ENCODE measurements around the gene ARPP21. TPM values are rescaled to one million over a fixed set of nuclear protein-coding genes. Genes with fewer than 3 reads are reported as not detected.

ARPP21 gene
- total RNA-seq, 1 donor from 2014 or later = not detected

DNA sequence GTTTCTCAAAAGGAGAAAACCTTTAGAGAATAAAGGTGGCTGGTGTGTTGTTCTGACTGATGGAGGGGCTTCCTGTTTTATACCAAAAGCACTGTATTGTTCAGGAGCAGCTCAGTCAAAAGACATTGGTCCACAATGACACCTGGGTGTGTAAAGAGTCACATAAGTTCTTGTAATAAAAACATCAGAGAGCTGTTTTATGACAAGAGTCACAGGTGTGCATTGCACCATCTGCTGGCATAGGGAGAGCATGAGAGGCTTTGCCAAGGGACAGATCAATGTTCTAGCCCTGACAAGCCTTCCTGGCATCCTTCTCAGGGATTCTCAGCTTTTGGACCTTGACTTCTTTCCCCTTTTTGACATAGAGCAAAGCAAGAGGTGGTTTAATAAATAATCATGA lies 20.4 kb downstream of the ARPP21 start:
- Histone ChIP-seq H3K36me3 (no peaks in the 10 kb centered on the region), H3K4me3 (no peak overlapping the region), H3K4me1 (no peaks in the 10 kb centered on the region), H3K27me3 (no peaks in the 10 kb centered on the region), H3K27ac (no peak overlapping the region), H3K9me3 (no peaks in the 10 kb centered on the region)
- intact Hi-C loops (cut with DNase I) = no loop called here
- no peak for ATAC-seq
- no peak for DNase-seq
- TF ChIP-seq, protein P1, sequence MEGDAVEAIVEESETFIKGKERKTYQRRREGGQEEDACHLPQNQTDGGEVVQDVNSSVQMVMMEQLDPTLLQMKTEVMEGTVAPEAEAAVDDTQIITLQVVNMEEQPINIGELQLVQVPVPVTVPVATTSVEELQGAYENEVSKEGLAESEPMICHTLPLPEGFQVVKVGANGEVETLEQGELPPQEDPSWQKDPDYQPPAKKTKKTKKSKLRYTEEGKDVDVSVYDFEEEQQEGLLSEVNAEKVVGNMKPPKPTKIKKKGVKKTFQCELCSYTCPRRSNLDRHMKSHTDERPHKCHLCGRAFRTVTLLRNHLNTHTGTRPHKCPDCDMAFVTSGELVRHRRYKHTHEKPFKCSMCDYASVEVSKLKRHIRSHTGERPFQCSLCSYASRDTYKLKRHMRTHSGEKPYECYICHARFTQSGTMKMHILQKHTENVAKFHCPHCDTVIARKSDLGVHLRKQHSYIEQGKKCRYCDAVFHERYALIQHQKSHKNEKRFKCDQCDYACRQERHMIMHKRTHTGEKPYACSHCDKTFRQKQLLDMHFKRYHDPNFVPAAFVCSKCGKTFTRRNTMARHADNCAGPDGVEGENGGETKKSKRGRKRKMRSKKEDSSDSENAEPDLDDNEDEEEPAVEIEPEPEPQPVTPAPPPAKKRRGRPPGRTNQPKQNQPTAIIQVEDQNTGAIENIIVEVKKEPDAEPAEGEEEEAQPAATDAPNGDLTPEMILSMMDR (IDR thresholded peaks at IDR 0.05) = no peak

DNA sequence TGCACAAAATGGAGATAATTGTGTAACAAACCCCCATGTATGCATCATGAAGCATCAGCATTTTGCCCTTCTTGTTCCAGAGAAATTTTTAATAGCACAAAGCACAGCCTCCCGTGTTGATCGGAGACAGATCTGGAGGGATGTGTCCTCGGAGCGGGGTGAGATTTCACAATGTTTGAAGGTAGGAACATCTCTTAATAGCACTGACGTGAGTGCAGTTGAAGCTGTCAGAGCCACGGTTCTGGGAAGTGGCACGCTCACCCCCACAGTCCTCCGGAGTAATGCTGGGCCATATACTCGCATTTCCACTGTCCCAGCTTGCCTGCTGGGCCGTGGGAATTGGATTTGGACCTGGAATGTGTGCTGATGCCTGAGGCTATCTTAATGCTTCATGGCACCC lies 24.1 kb downstream of the ARPP21 start:
- intact Hi-C loops (cut with DNase I) = no loop called here
- DNase-seq (no peak), ATAC-seq (no peak)
- Histone ChIP-seq H3K4me1 (no peaks in the 10 kb centered on the region), H3K27me3 (no peaks in the 10 kb centered on the region), H3K9me3 (no peaks in the 10 kb centered on the region), H3K4me3 (no peak overlapping the region), H3K36me3 (no peaks in the 10 kb centered on the region), H3K27ac (no peak overlapping the region)
- TF ChIP-seq, protein P1 (IDR thresholded peaks at IDR 0.05) = no peak

DNA sequence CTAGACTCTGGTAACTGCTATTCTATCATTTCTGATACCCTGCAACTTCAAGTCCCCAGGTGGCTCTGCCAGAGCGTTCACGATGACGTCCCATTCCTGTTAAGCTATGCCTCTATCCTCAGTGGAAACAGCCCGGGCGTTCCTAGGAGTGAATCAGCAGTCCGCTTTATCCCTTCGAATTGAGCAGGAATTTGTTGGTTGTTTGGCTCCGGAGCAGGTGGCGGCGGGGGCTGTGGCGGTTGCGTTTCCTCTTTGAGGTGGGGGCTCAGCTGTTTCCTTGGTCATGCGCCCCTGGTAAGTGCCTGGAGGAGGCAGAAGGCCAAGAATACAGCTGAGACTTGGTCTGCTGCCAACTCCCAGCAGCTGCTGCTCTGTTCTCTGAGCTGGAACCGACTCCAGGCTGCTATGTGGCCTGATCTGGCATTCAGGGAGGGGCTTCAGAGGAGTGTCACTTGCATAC lies 25.2 kb downstream of the ARPP21 start:
- DNase-seq (peak; percentile 59), ATAC-seq (peak; percentile 28)
- Histone ChIP-seq H3K36me3 (no peaks in the 10 kb centered on the region), H3K9me3 (no peaks in the 10 kb centered on the region), H3K4me3 (no peak overlapping the region), H3K27ac (no peak overlapping the region), H3K4me1 (no peaks in the 10 kb centered on the region), H3K27me3 (no peaks in the 10 kb centered on the region)
- TF ChIP-seq, protein P1 (IDR thresholded peaks at IDR 0.05) = no peak
- intact Hi-C loops (cut with DNase I) = no loop called here

DNA sequence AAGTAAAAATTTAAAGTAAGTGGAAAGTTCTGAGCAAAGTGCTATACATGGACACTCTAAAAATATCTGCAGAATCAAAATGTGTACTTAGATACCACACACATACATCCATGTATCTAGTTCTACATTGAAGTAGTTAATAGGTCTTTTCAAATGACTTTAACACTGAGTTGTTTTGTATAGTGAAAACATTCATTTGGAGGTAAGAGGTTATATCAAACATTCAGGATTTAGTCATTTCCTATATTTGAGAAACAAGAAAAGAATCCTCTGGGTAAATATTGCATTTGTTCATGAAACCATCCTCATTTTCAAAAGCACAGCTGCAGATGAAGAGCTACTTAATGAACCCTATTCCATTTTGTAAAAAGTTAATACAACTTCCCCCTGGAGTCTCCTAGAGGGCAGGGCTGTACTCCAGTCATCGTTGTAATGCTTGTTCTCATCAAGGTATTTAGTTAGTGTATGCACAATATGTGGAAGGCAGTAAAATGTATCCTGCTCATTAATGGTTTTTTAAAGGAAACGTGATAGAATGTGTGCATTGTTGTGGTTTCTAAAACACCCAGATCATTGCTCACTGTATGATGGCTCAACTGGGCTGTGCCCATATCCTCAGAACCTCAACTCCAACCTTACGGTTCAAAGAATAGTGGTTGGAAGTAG lies 26.2 kb downstream of the ARPP21 start:
- H3K27ac ChIP-seq = no peak overlapping the region
- no peaks in the 10 kb centered on the region for H3K4me1 ChIP-seq
- TF ChIP-seq, protein P1 (IDR thresholded peaks at IDR 0.05) = no peak
- no peaks in the 10 kb centered on the region for H3K27me3 ChIP-seq
- DNase-seq (no peak), ATAC-seq (no peak)
- H3K36me3 ChIP-seq = no peaks in the 10 kb centered on the region
- intact Hi-C loops (cut with DNase I) = no loop called here
- H3K4me3 ChIP-seq = no peak overlapping the region
- H3K9me3 ChIP-seq = no peaks in the 10 kb centered on the region

DNA sequence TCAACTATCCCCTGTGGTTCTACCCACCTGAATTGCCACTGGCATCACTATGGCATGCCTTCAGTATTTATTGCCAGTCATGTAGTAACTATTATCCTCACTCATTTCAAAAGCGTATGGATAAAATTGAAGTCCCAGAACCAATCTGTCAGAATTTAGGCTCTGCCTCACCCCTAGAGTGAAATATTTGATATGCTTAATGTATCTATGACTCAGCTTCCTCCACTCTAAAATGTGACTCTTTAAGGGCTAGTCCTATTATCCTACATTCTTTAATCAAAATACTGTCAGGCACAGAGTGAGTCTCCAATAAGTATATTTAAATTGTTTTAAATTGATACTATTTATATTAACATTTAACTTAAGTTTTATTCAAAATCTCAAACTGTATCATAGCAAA lies 27.6 kb downstream of the ARPP21 start:
- H3K27me3 ChIP-seq = no peaks in the 10 kb centered on the region
- intact Hi-C loops (cut with DNase I) = no loop called here
- no peak overlapping the region for H3K4me3 ChIP-seq
- no peak for DNase-seq
- TF ChIP-seq, protein P1 (IDR thresholded peaks at IDR 0.05) = no peak
- H3K36me3 ChIP-seq = no peaks in the 10 kb centered on the region
- H3K27ac ChIP-seq = no peak overlapping the region
- no peaks in the 10 kb centered on the region for H3K9me3 ChIP-seq
- no peak for ATAC-seq
- H3K4me1 ChIP-seq = no peaks in the 10 kb centered on the region
